ENCODE measurements around the gene CCDC201.

DNA sequence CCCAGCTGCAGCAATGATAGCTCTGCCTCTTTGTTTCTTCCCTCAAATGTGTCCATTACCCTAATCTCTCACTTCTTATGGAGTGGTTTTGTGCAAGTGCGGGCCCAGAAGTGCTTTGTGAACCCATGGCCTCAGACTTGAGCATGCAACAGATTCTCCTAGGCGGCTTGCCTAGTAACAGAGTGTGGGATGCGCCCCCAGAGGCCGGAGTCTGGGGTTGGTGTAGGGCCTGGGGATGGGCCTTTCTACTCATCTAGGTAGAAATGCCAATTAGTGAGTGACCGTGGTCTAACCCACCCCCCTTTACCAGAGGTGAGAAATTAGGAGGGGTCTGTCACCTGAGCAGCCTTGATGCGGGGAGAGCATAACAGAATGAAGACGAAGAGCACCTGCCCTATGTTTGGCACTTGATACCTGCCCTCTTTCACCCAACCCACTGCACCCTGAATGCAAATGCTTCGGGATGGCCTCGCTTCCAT is 8.4 kb upstream of the CCDC201 start:
- TF ChIP-seq CTCF (conservative IDR thresholded peaks at IDR 0.05 in 1 of 2, IDR thresholded peaks at IDR 0.05 in 1 of 2; ENCODE audit: extremely low read depth in 1 of 2, insufficient read depth in 1 of 2, low read depth in 1 of 2, low read length in 2 of 2), result no peak
- TF ChIP-seq EZH2 (IDR thresholded peaks at IDR 0.05; ENCODE audit: borderline replicate concordance, low read length), result no peak
